ENCODE data around the gene SMIM11.
"Not testable (repeated sequence)": the region's sequence is repeated elsewhere in the genome, so short reads cannot be mapped to it uniquely, and the experiment has no call there.

SMIM11 gene

DNA sequence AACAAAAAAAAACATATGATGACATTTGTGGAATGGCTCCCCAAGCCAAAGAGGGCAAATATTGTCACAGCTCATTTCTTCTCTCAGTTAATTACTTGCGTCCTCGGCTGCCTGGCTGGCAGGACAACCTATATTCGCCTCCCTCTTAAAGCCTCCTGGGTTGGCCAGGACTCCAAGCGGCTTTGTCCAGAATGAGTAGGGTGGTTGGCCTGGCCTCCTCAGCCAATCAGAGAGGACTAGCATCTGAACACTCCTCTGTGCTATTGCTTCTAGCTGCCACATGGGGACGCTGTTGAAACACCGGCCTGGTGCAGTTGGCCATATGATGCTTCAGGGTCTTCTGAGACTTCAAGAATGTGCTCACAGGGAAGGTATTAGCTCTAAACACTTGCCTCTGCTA is 53.1 kb downstream of the SMIM11 start:
- DNase-seq = not testable (repeated sequence)

- DNase-seq = not testable (repeated sequence)
Observed at GRCh38 chr21:34429710-34430109, 54.4 kb downstream of the SMIM11 start.

Data from hematopoietic multipotent progenitor cell treated with erythropoietin and hydrocortisone succinate and interleukin-3 and kit ligand, for 6 days (in vitro differentiated cells).